ENCODE results near the gene PIRT. TPM values are rescaled to one million over a fixed set of nuclear protein-coding genes. Genes with fewer than 3 reads are reported as not detected.

PIRT gene
- total and polyA plus RNA-seq, 2 of the 8 experiments (the other 6 are each of a cell fraction or from before 2014, with no cell fraction given) = 0.03 TPM; not detected in 1

DNA sequence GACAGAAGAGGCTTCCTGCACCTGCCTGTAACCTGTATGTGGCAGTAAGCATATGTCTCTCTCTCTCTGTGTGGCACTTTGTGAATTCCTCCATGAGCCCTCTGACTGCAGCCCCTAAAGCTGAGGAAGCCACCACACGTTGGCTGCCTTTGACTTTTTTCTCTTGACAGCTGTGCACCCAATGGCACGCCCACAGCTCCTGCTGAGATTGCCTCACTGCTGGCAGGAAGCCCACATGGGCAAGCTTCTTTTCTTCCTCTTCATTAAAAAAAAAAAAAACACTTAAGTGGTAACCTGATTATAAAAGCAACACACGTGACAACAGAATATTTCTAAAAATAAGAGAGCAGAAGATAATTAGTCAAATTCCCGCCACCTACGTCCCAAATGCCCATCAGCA is 34.0 kb upstream of the PIRT start:
- H3K27ac ChIP-seq (ENCODE audit: low read depth, low read length) = no peak overlapping the region
- DNase-seq (ENCODE audit: low read depth in 1 of 2, low spot score in 2 of 2) (no peak), FAIRE-seq (no peak)
- H3K14ac ChIP-seq (ENCODE audit: insufficient read length) = no peak overlapping the region
- POLR2A ChIA-PET (ENCODE audit: partially characterized antibody) = no interaction called here
- H3K4me2 ChIP-seq (ENCODE audit: insufficient read depth in 1 of 2, low read depth in 2 of 2, low read length in 2 of 2) = no peak overlapping the region
- H3K79me1 ChIP-seq (ENCODE audit: low read depth, low read length) = no peaks in the 10 kb centered on the region
- no peak overlapping the region for H3K18ac ChIP-seq (ENCODE audit: extremely low read depth, low read length)
- no peak overlapping the region for H3K9ac ChIP-seq (replicated peaks in 1 of 4; ENCODE audit: extremely low read depth in 1 of 4, low read depth in 3 of 4, low read length in 3 of 4)
- H2BK12ac ChIP-seq (ENCODE audit: low read depth, low read length) = no peak overlapping the region
- 0 out of 4 replicates have a peak, but pooled peaks cover 0 to 2% of the 10 kb centered on the region in 2 experiments for H3K9me3 ChIP-seq (ENCODE audit: insufficient read depth in 2 of 2, low read depth in 1 of 2, low read length in 1 of 2)
- 74% methylated on average over 5 of the region's 5 CpGs; no CpG with 5 or more reads in 1 of the 2 experiments for WGBS, 2 experiments (ENCODE audit: extremely low coverage in 1 of 2, insufficient coverage in 1 of 2, insufficient read length in 1 of 2, insufficient replicate concordance in 2 of 2, low coverage in 1 of 2, low lambda C conversion rate in 2 of 2, missing lambda C conversion rate in 1 of 2)
- H4K5ac ChIP-seq (ENCODE audit: insufficient read length, low read depth, low read length) = no peak overlapping the region
- H3K23me2 ChIP-seq (ENCODE audit: low read depth, low read length) = no peaks in the 10 kb centered on the region
- H3K56ac ChIP-seq (replicated peaks; ENCODE audit: insufficient read length, low read depth, low read length) = no peak overlapping the region
- no peak overlapping the region for H2AK5ac ChIP-seq (ENCODE audit: low read depth, low read length)
- H3K36me3 ChIP-seq (ENCODE audit: control insufficient read depth in 2 of 4, insufficient read depth in 4 of 4, low read length in 3 of 4) = no peaks in the 10 kb centered on the region
- H3K4me1 ChIP-seq (replicated peaks in 1 of 4; ENCODE audit: control insufficient read depth in 3 of 4, insufficient read depth in 4 of 4, low read length in 3 of 4) = 0 out of 7 replicates have a peak, but pooled peaks cover 0 to 2% (median 0%) of the 10 kb centered on the region in 4 experiments
- no peak overlapping the region for H2BK120ac ChIP-seq (replicated peaks; ENCODE audit: low read depth, low read length)
- no peak overlapping the region for H2BK15ac ChIP-seq (ENCODE audit: low read length)
- peaks cover 0 to 1% (median 0%) of the 10 kb centered on the region in 4 experiments; a peak in 1 of 7 replicates for H3K27me3 ChIP-seq (replicated peaks in 1 of 4; ENCODE audit: control insufficient read depth in 3 of 4, extremely low read depth in 1 of 4, insufficient read depth in 3 of 4, low read length in 3 of 4)
- CTCF ChIA-PET (ENCODE audit: partially characterized antibody) = no interaction called here
- no peak overlapping the region for H3K4me3 ChIP-seq (ENCODE audit: extremely low read depth in 1 of 4, insufficient read depth in 2 of 4, low read depth in 3 of 4, low read length in 4 of 4)
- no peak overlapping the region for H2AFZ ChIP-seq (ENCODE audit: low read length)
- H3K23ac ChIP-seq (ENCODE audit: insufficient read length) = no peak overlapping the region
- no peak overlapping the region for H2BK5ac ChIP-seq (ENCODE audit: low read depth, low read length)
- no peak overlapping the region for H4K91ac ChIP-seq (replicated peaks; ENCODE audit: insufficient read length, low read length)
- TF ChIP-seq NANOG (IDR thresholded peaks at IDR 0.05; ENCODE audit: insufficient read depth, low read depth, low read length, poor library complexity, severe bottlenecking) (no peak), TAF1 (IDR thresholded peaks at IDR 0.05; ENCODE audit: low read depth, low read length) (no peak), YY1 (IDR thresholded peaks at IDR 0.05; ENCODE audit: low read depth, low read length) (no peak), BACH1 (IDR thresholded peaks at IDR 0.05; ENCODE audit: low read length) (no peak)
- H4K8ac ChIP-seq (ENCODE audit: extremely low read depth, insufficient read depth, low read length) = no peak overlapping the region
- H3K4ac ChIP-seq (replicated peaks; ENCODE audit: insufficient read length, low read depth, low read length) = no peak overlapping the region
- H2BK20ac ChIP-seq (ENCODE audit: low read length) = no peak overlapping the region
- peaks cover 0 to 2% of the 10 kb centered on the region in 2 experiments for H4K20me1 ChIP-seq (replicated peaks in 1 of 2; ENCODE audit: control insufficient read depth in 1 of 2, insufficient read depth in 2 of 2, low read length in 2 of 2)
- no peaks in the 10 kb centered on the region for H3K79me2 ChIP-seq (ENCODE audit: control insufficient read depth in 1 of 2, insufficient read depth in 2 of 2, low read length in 2 of 2)

All from H1 (cell line).